ENCODE results near the gene DNAJB8.

DNAJB8 gene

DNA sequence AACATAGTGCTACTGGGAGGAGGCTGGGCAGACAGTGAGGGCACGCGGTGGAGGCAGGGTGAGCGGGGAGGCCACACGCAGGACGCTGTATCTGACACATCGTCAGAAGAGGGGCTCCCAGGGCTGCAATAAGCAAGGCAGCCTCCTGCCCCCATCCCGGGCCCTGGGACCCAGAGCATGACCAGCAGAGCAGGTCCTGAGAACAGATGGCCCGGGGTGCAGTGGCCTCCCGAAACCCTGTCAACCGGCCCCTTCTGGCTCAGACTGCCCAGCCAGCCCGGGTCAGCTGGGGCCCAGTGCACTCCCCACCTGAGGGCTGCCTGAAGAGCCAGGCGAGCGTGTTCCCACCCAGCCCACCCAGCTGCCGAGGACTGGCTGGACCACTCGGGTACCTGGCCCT, 37.4 kb downstream of the DNAJB8 start:
- no peaks in the 10 kb centered on the region for H3K36me3 ChIP-seq (ENCODE audit: insufficient read depth, low read length)
- DNase-seq (ENCODE audit: low read depth, low spot score) = no peak
- H3K27ac ChIP-seq = no peak overlapping the region
- H3K9me3 ChIP-seq (ENCODE audit: low read depth, low read length) = no peaks in the 10 kb centered on the region
- TF ChIP-seq EZH2 (IDR thresholded peaks at IDR 0.05) = no peak
- TF ChIP-seq POLR2AphosphoS5 (IDR thresholded peaks at IDR 0.05; ENCODE audit: borderline replicate concordance, low read depth, low read length) = no peak
- no peak for TF ChIP-seq FOXP2 (optimal IDR thresholded peaks at IDR 0.05; ENCODE audit: control extremely low read depth, extremely low read length, insufficient read depth)
- H3K4me3 ChIP-seq = no peak overlapping the region
- H3K9ac ChIP-seq (ENCODE audit: insufficient read length) = no peak overlapping the region

DNA sequence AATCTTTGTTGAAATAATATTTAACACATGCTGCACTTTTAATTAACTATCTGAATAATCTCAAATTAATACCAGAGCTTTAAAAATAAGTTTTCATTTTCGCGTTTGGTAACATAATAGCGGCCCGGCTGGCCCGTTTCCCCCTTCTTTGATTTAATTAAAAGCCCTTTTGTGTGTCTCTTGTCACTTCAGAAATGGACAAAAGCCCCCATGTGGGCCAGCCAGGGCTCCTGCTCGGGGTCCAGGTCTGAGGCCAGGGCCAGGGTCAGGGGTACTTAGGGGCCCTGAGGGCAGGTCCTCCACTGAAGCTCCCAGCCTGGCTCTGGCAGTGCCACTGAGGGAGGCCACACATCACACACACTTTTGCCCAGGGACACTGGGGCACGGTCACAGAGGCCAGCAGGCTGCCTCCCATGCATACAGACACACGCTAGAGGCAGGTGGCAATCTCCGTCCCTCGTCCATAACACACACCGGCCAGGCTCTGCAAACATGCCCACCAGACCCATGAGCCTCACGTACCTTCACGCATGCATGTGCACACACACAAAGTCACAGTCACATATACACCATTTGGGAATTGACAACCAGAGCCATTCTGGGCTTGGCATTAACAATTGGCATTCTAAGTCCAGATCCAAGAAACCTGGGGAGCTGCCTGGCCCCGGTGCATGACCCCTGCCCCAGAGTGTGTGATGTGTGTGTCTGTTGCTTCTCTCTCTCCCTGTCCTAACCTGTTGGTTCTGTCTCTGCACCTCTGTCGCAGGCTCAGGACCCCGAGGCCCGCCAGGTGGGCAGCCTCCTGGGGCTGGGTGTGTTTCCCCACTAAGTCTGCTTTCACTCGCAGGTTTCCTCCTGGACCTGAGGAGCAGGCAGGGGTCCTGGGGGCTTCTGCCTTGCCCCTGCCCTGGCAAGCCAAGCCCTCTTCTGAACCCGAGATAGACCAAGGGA, 38.5 kb downstream of the DNAJB8 start:
- H3K27ac ChIP-seq = 0 out of 2 replicates have a peak overlapping the region, but pooled peaks have one; percentile 17
- TF ChIP-seq EZH2 (IDR thresholded peaks at IDR 0.05) (no peak), FOXP2 (optimal IDR thresholded peaks at IDR 0.05; ENCODE audit: control extremely low read depth, extremely low read length, insufficient read depth) (no peak), POLR2AphosphoS5 (IDR thresholded peaks at IDR 0.05; ENCODE audit: borderline replicate concordance, low read depth, low read length) (no peak)
- no peak overlapping the region for H3K4me3 ChIP-seq
- H3K9ac ChIP-seq (ENCODE audit: insufficient read length) = peak overlapping the region; percentile 16
- no peaks in the 10 kb centered on the region for H3K9me3 ChIP-seq (ENCODE audit: low read depth, low read length)
- no peak for DNase-seq (ENCODE audit: low read depth, low spot score)
- H3K36me3 ChIP-seq (ENCODE audit: insufficient read depth, low read length) = no peaks in the 10 kb centered on the region

- no peaks in the 10 kb centered on the region for H3K36me3 ChIP-seq (ENCODE audit: insufficient read depth, low read length)
- TF ChIP-seq POLR2AphosphoS5 (IDR thresholded peaks at IDR 0.05; ENCODE audit: borderline replicate concordance, low read depth, low read length) = no peak
- no peak for TF ChIP-seq EZH2 (IDR thresholded peaks at IDR 0.05)
- no peaks in the 10 kb centered on the region for H3K9me3 ChIP-seq (ENCODE audit: low read depth, low read length)
- H3K9ac ChIP-seq (ENCODE audit: insufficient read length) = peak overlapping the region; percentile 16
- no peak overlapping the region for H3K4me3 ChIP-seq
- H3K27ac ChIP-seq = 0 out of 2 replicates have a peak overlapping the region, but pooled peaks have one; percentile 17
- DNase-seq (ENCODE audit: low read depth, low spot score) = no peak
These were observed 39.4 kb downstream of the DNAJB8 start for GRCh38 chr3:128427175-128427857.

GRCh38 chr3:128426128-128426921, 40.4 kb downstream of the DNAJB8 start:
- no peak overlapping the region for H3K4me3 ChIP-seq
- H3K9me3 ChIP-seq (ENCODE audit: low read depth, low read length) = no peaks in the 10 kb centered on the region
- H3K9ac ChIP-seq (ENCODE audit: insufficient read length) = no peak overlapping the region
- H3K36me3 ChIP-seq (ENCODE audit: insufficient read depth, low read length) = no peaks in the 10 kb centered on the region
- H3K27ac ChIP-seq = no peak overlapping the region
- DNase-seq (ENCODE audit: low read depth, low spot score) = no peak
- TF ChIP-seq FOXP2 (optimal IDR thresholded peaks at IDR 0.05; ENCODE audit: control extremely low read depth, extremely low read length, insufficient read depth) (no peak), POLR2AphosphoS5 (IDR thresholded peaks at IDR 0.05; ENCODE audit: borderline replicate concordance, low read depth, low read length) (no peak), EZH2 (IDR thresholded peaks at IDR 0.05) (no peak)

- DNase-seq (ENCODE audit: low read depth, low spot score) = no peak
- Histone ChIP-seq H3K9me3 (ENCODE audit: low read depth, low read length) (no peaks in the 10 kb centered on the region), H3K36me3 (ENCODE audit: insufficient read depth, low read length) (no peaks in the 10 kb centered on the region), H3K4me3 (no peak overlapping the region), H3K27ac (no peak overlapping the region), H3K9ac (ENCODE audit: insufficient read length) (no peak overlapping the region)
- TF ChIP-seq POLR2AphosphoS5 (IDR thresholded peaks at IDR 0.05; ENCODE audit: borderline replicate concordance, low read depth, low read length) (no peak), EZH2 (IDR thresholded peaks at IDR 0.05) (no peak), FOXP2 (optimal IDR thresholded peaks at IDR 0.05; ENCODE audit: control extremely low read depth, extremely low read length, insufficient read depth) (no peak)
These were observed 40.9 kb downstream of the DNAJB8 start for GRCh38 chr3:128425846-128426127.

DNA sequence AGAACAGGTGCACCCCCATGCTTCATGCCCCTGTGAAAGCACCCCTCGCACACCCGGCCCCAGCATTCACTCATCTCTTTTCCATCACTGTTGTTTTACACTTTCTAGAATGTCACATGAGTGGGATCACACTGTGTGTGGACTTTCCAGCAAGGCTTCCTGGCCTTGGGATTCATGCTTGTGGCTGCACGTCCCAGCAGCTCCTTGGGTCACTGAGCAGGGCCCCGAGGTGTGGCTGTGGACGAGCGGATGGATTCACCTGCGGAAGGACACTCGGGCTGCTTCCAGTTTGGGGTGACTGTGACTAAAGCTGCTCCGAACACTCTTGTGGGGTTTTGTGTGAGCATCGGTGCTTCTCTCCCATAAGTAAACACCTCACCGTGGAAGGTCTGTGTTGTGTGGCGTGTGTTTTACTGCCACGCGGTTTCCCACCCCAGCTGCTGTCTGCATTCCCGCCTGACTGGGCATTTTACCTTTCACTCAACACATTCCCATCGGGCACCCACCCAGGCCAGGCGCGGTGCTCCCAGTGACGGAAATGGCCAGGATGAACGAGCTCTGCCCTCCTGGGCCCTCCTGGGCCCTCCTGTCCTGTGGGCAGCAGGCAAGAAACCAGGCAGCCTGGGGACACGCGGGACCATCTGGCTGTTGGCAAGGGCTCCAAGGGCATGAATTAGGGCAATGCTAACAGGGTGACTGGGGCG, 41.4 kb downstream of the DNAJB8 start:
- Histone ChIP-seq H3K36me3 (ENCODE audit: insufficient read depth, low read length) (no peaks in the 10 kb centered on the region), H3K4me3 (no peak overlapping the region), H3K27ac (peak overlapping the region; percentile 55; the same call in 1 of the 2 replicates), H3K9me3 (ENCODE audit: low read depth, low read length) (no peaks in the 10 kb centered on the region), H3K9ac (ENCODE audit: insufficient read length) (no peak overlapping the region)
- TF ChIP-seq EZH2 (IDR thresholded peaks at IDR 0.05) = no peak
- TF ChIP-seq FOXP2 (optimal IDR thresholded peaks at IDR 0.05; ENCODE audit: control extremely low read depth, extremely low read length, insufficient read depth) = no peak
- TF ChIP-seq POLR2AphosphoS5 (IDR thresholded peaks at IDR 0.05; ENCODE audit: borderline replicate concordance, low read depth, low read length) = no peak
- DNase-seq (ENCODE audit: low read depth, low spot score) = no peak

GRCh38 chr3:128424508-128425069, 42.1 kb downstream of the DNAJB8 start:
- no peaks in the 10 kb centered on the region for H3K9me3 ChIP-seq (ENCODE audit: low read depth, low read length)
- DNase-seq (ENCODE audit: low read depth, low spot score) = peak; percentile 52
- no peak for TF ChIP-seq EZH2 (IDR thresholded peaks at IDR 0.05)
- no peak for TF ChIP-seq FOXP2 (optimal IDR thresholded peaks at IDR 0.05; ENCODE audit: control extremely low read depth, extremely low read length, insufficient read depth)
- TF ChIP-seq POLR2AphosphoS5 (IDR thresholded peaks at IDR 0.05; ENCODE audit: borderline replicate concordance, low read depth, low read length) = no peak
- peak overlapping the region; percentile 17; the same call in 1 of the 2 replicates for H3K4me3 ChIP-seq
- peak overlapping the region; percentile 55; the same call in 1 of the 2 replicates for H3K27ac ChIP-seq
- H3K36me3 ChIP-seq (ENCODE audit: insufficient read depth, low read length) = no peaks in the 10 kb centered on the region
- no peak overlapping the region for H3K9ac ChIP-seq (ENCODE audit: insufficient read length)
